ENCODE measurements around the gene PPFIA3. TPM values are rescaled to one million over a fixed set of nuclear protein-coding genes. Genes with fewer than 3 reads are reported as not detected.

PPFIA3 gene
- total and polyA plus RNA-seq, 2 experiments from 2014 or later = 25.4 to 29.7 TPM

- Histone ChIP-seq H3K36me3 (ENCODE audit: insufficient read depth) (peaks cover 38% of the 10 kb centered on the region), H3K9me2 (ENCODE audit: insufficient read depth) (no peaks in the 10 kb centered on the region), H3K4me1 (ENCODE audit: insufficient read depth) (no peaks in the 10 kb centered on the region), H3K27me3 (ENCODE audit: insufficient read depth) (no peaks in the 10 kb centered on the region), H3K4me2 (no peak overlapping the region), H3K79me2 (replicated peaks; ENCODE audit: insufficient read depth) (peaks cover 78% of the 10 kb centered on the region), H4K20me1 (replicated peaks; ENCODE audit: insufficient read depth) (peaks cover 55% of the 10 kb centered on the region), H3F3A (replicated peaks; ENCODE audit: low read depth) (peaks cover 60% of the 10 kb centered on the region), H3K27ac (ENCODE audit: low read depth) (no peak overlapping the region; the same call in 1 of the 2 replicates), H3K4me3 (no peak overlapping the region), H2AFZ (no peak overlapping the region)
- TF ChIP-seq CTCF (conservative IDR thresholded peaks at IDR 0.05; ENCODE audit: low read depth in 2 of 2) (no peak), EZH2phosphoT487 (IDR thresholded peaks at IDR 0.05; ENCODE audit: unreplicated experiment) (no peak), ETS1 (IDR thresholded peaks at IDR 0.05) (no peak), ZNF331 (CRISPR knock-in tag; IDR thresholded peaks at IDR 0.05; ENCODE audit: low read depth) (no peak), NANOG (IDR thresholded peaks at IDR 0.05; ENCODE audit: borderline replicate concordance) (no peak), ZNF462 (CRISPR knock-in tag; IDR thresholded peaks at IDR 0.05) (no peak), EZH2 (IDR thresholded peaks at IDR 0.05; ENCODE audit: low read depth, unreplicated experiment) (no peak), STAT1 (IDR thresholded peaks at IDR 0.05; ENCODE audit: unreplicated experiment) (no peak), JUNB (IDR thresholded peaks at IDR 0.05; ENCODE audit: unreplicated experiment) (no peak), POLR2AphosphoS5 (IDR thresholded peaks at IDR 0.05; ENCODE audit: low read depth) (no peak), ZNF114 (CRISPR knock-in tag; IDR thresholded peaks at IDR 0.05) (no peak), REST (IDR thresholded peaks at IDR 0.05; ENCODE audit: unreplicated experiment) (no peak)
- DNase-seq (ENCODE audit: low spot score) = no peak
- H3K27me3 Mint-ChIP-seq (ENCODE audit: insufficient read depth, low read depth, poor library complexity) = peaks cover 4% of the 10 kb centered on the region
- peaks cover 88% of the 10 kb centered on the region for H3K36me3 Mint-ChIP-seq (ENCODE audit: low read depth)
- no peak overlapping the region for H3K27ac Mint-ChIP-seq
- no peaks in the 10 kb centered on the region for H3K9me3 Mint-ChIP-seq
- 0 out of 3 replicates have a peak, but pooled peaks cover 5% of the 10 kb centered on the region for H3K4me1 Mint-ChIP-seq
- H3K4me3 Mint-ChIP-seq = no peak overlapping the region
- ATAC-seq = no peak
Observed at GRCh38 chr19:49092686-49093085, 26.7 kb upstream of the PPFIA3 start.
